GM19463 (cell line): ENCODE data around the gene PMS2.
"Not testable (repeated sequence)": the region's sequence is repeated elsewhere in the genome, so short reads cannot be mapped to it uniquely, and the experiment has no call there.

Experiments
- ATAC-seq: cut with Tn5 transposase; IDR thresholded peaks from one replicate; pipeline ENCODE4 v1.9.1; 2021; ENCODE audit warnings: mild to moderate bottlenecking, moderate library complexity; ENCODE audit not compliant: unreplicated experiment

The PMS2 gene

GRCh38 chr7:6020371-6021286 is 11.8 kb upstream of the PMS2 start:
- ATAC-seq: no peak

- no peak for ATAC-seq
Observed at GRCh38 chr7:6016653-6016966, 7.8 kb upstream of the PMS2 start.

- ATAC-seq: no peak
Observed at GRCh38 chr7:6015917-6016652, 7.2 kb upstream of the PMS2 start.

- ATAC-seq: no peak
Observed at GRCh38 chr7:6012355-6013104, 3.7 kb upstream of the PMS2 start.

- no peak for ATAC-seq
Observed at GRCh38 chr7:6011541-6011940, 2.7 kb upstream of the PMS2 start.

- not testable (repeated sequence) for ATAC-seq
Observed at GRCh38 chr7:6010370-6010769, 1.5 kb upstream of the PMS2 start.

- ATAC-seq: not testable (repeated sequence)
Observed at GRCh38 chr7:6007835-6008590, 836 bp downstream of the PMS2 start.

- ATAC-seq: no peak
Observed at GRCh38 chr7:6007386-6007785, 1.5 kb downstream of the PMS2 start.

GRCh38 chr7:5997210-5997808 is 11.5 kb downstream of the PMS2 start:
- ATAC-seq: no peak

- ATAC-seq: not testable (repeated sequence)
Observed at GRCh38 chr7:5987061-5987460, 21.8 kb downstream of the PMS2 start.

- ATAC-seq: not testable (repeated sequence)
Observed at GRCh38 chr7:5979680-5980314, 29.1 kb downstream of the PMS2 start.

GRCh38 chr7:5973580-5973979 is 35.3 kb downstream of the PMS2 start:
- not testable (repeated sequence) for ATAC-seq

- ATAC-seq: not testable (repeated sequence)
Observed at GRCh38 chr7:5970347-5970911, 38.4 kb downstream of the PMS2 start, which contains the start of gene RSPH10B. Gene RSPH10B, minus strand, starts transcription at chr7:5970689. Its CDS starts 3,573 bp downstream, at chr7:5967116.

- not testable (repeated sequence) for ATAC-seq
Observed at GRCh38 chr7:5963810-5964209, 45.0 kb downstream of the PMS2 start.

GRCh38 chr7:5963205-5963604 is 45.6 kb downstream of the PMS2 start:
- ATAC-seq: not testable (repeated sequence)

- not testable (repeated sequence) for ATAC-seq
Observed at GRCh38 chr7:5934945-5935450, 73.9 kb downstream of the PMS2 start.

GRCh38 chr7:5931905-5932644 is 76.8 kb downstream of the PMS2 start:
- ATAC-seq: not testable (repeated sequence)

GRCh38 chr7:5931250-5931649 is 77.6 kb downstream of the PMS2 start:
- ATAC-seq: not testable (repeated sequence)
